ENCODE measurements around the gene PIEZO2.

- TF ChIP-seq EZH2 (IDR thresholded peaks at IDR 0.05) (no peak), POLR2AphosphoS5 (IDR thresholded peaks at IDR 0.05; ENCODE audit: borderline replicate concordance, low read depth, low read length) (no peak), FOXP2 (optimal IDR thresholded peaks at IDR 0.05; ENCODE audit: control extremely low read depth, extremely low read length, insufficient read depth) (no peak)
Measured at GRCh38 chr18:10793730-10794370, 355.5 kb downstream of the PIEZO2 start.

All from SK-N-MC (cell line).